Measurements from ENCODE around the gene GPLD1.

DNA sequence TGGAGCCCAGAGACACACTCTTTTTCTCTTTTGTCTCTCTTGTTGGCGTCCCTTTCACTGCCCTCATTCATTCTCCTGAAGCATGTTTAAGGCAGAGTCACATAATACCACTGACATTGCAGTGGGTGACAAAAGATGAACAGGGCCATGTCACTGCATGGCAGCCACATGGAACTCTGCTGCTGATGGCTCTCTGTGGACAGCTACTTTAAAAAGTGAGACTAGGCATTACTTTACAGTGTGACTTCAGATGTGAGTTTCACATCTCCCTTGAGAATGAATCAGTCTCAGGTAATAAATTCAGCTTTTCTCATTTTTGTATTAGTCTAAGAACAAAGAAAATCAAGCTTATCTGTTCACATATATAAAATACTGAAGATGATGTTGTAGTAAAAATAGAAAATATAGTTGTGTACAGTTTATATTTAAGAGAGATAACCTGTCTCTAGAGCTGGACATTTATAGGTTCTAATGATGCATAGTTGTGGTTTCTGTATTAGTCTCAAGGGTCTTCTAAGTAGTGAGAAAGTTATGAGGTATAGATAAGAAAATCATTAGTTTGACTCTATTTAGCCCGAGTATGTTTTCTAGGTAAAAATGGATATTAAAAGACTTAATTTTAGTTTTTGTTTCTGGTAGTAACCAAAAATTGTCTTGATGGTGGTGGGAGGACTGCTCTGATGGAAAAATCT is 80.5 kb downstream of the GPLD1 start:
- TF ChIP-seq, protein P1, sequence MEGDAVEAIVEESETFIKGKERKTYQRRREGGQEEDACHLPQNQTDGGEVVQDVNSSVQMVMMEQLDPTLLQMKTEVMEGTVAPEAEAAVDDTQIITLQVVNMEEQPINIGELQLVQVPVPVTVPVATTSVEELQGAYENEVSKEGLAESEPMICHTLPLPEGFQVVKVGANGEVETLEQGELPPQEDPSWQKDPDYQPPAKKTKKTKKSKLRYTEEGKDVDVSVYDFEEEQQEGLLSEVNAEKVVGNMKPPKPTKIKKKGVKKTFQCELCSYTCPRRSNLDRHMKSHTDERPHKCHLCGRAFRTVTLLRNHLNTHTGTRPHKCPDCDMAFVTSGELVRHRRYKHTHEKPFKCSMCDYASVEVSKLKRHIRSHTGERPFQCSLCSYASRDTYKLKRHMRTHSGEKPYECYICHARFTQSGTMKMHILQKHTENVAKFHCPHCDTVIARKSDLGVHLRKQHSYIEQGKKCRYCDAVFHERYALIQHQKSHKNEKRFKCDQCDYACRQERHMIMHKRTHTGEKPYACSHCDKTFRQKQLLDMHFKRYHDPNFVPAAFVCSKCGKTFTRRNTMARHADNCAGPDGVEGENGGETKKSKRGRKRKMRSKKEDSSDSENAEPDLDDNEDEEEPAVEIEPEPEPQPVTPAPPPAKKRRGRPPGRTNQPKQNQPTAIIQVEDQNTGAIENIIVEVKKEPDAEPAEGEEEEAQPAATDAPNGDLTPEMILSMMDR (IDR thresholded peaks at IDR 0.05; ENCODE audit: insufficient read depth, low read length, poor library complexity, severe bottlenecking) = no peak
- TF ChIP-seq EZH2phosphoT487 (conservative IDR thresholded peaks at IDR 0.05; ENCODE audit: low read length) = no peak

Measured in SU-DHL-6 (cell line).